Testis (tissue), 2 donors: ENCODE measurements around the gene NCAM1.

Experiments used
- CTCF ChIP-seq, 3 experiments: fragments of 450-650 bp in 2 of 3; fragments of 200-600 bp in 1 of 3; sonication (generic) in 1 of 3; IDR thresholded peaks; one replicate each; pipeline ENCODE4 v1.5.1; 2016 to 2019; ENCODE audit warnings: antibody characterized with exemption in 3 of 3, mild to moderate bottlenecking in 2 of 3, moderate library complexity in 1 of 3
- POLR2A ChIP-seq: fragments of 450-650 bp; IDR thresholded peaks from one replicate; pipeline ENCODE4 v1.6.1; 2017; ENCODE audit warnings: antibody characterized with exemption, mild to moderate bottlenecking, moderate library complexity

GRCh38 chr11:113137713-113138529, 176.7 kb downstream of the NCAM1 start:
- TF ChIP-seq CTCF (IDR thresholded peaks at IDR 0.05) (no peak), POLR2A (no peak)
